K562 (cell line): Measurements from ENCODE around the gene FOXJ3. TPM values are rescaled to one million over a fixed set of nuclear protein-coding genes. Genes with fewer than 3 reads are reported as not detected.

Experiments used
- ATAC-seq: fragments of 200-7000 bp; cut with Tn5 transposase; 3 replicates; pipeline ENCODE4 v1.9.1; 2020; ENCODE audit warnings: moderate library complexity
- BruUV-seq: library from RNA; stranded (reverse); fragments of 400-500 nt; replicated peaks from 2 replicates; lab custom pipeline; 2021; lab: Mats Ljungman, UMichigan
- CTCF ChIA-PET: fragments of 300-600 bp; formaldehyde crosslinking; extraction: SDS; loops from one replicate; lab custom pipeline; 2021; ENCODE audit warnings: low intra/inter-chr PET ratio; lab: Yijun Ruan, JAX
- POLR2A ChIA-PET: fragments of 300-600, 350-650 bp; sonication (Branson Sonifier 250); formaldehyde crosslinking; extraction: SDS; loops from one replicate; lab custom pipeline; 2021; ENCODE audit warnings: antibody characterized with exemption, inconsistent platforms; lab: Yijun Ruan, JAX
- DNase-seq, 4 experiments: peaks; one replicate each; pipeline versions ENCODE4 v3.0.0 to v3.0.0-alpha.2; 2011 to 2018; ENCODE audit warnings: low spot score in 3 of 4, mixed read lengths in 3 of 4; ENCODE audit errors: extremely low read depth in 1 of 4
- FAIRE-seq: peaks from 2 replicates; lab custom pipeline; 2011; peaks lifted over from hg19 to GRCh38; lab: Jason Lieb, UNC
- H2AFZ ChIP-seq: 2 replicates; pipeline ENCODE4 v1.6.0; 2011; ENCODE audit warnings: low read depth, low read length, control low read depth, inconsistent platforms
- H3K27ac ChIP-seq: fragments of 200-600 bp; 3 replicates; pipeline ENCODE4 v1.8.0; 2011; ENCODE audit warnings: low read depth, mild to moderate bottlenecking, control low read depth, inconsistent platforms, low read length, moderate library complexity, mixed read lengths; ENCODE audit errors: extremely low read depth
- H3K27me3 ChIP-seq, 2 experiments: fragments of 300-600 bp in 1 of 2; 2 replicates in 1 of 2; 3 replicates in 1 of 2; pipeline versions ENCODE4 v1.6.0 to v1.8.0; 2011; ENCODE audit warnings: inconsistent platforms in 2 of 2, low read length in 2 of 2, mild to moderate bottlenecking in 1 of 2, mixed read lengths in 1 of 2, moderate library complexity in 1 of 2; ENCODE audit not compliant: control insufficient read depth in 2 of 2, insufficient read depth in 2 of 2
- H3K36me3 ChIP-seq: fragments of 300-600 bp; 3 replicates; pipeline ENCODE4 v1.8.0; 2011; ENCODE audit warnings: mild to moderate bottlenecking, low read length, inconsistent platforms; ENCODE audit not compliant: control insufficient read depth, insufficient read depth
- H3K4me1 ChIP-seq, 2 experiments: fragments of 200-600 bp in 1 of 2; replicated peaks in 1 of 2; 2 replicates in 1 of 2; 3 replicates in 1 of 2; pipeline versions ENCODE4 v1.5.1 to v1.8.0; 2011; ENCODE audit warnings: inconsistent platforms in 2 of 2, low read length in 2 of 2, mild to moderate bottlenecking in 1 of 2, mixed read lengths in 1 of 2, moderate library complexity in 1 of 2; ENCODE audit not compliant: control insufficient read depth in 2 of 2, insufficient read depth in 2 of 2
- H3K4me2 ChIP-seq: 2 replicates; pipeline ENCODE4 v1.6.1; 2011; ENCODE audit warnings: low read length, control low read depth, inconsistent platforms, mixed read lengths; ENCODE audit not compliant: insufficient read depth
- H3K4me3 ChIP-seq: fragments of 200-600 bp; sonication (generic), shearing (Covaris generic); 2 replicates; pipeline ENCODE4 v1.5.1; 2016; ENCODE audit warnings: control low read depth, inconsistent platforms
- H3K79me2 ChIP-seq: fragments of 200-600 bp; 3 replicates; pipeline ENCODE4 v1.8.0; 2011; ENCODE audit warnings: low read length, inconsistent platforms; ENCODE audit not compliant: control insufficient read depth, insufficient read depth
- H3K9ac ChIP-seq, 2 experiments: 2 replicates each; pipeline versions ENCODE4 v1.6.0 to v1.6.1; 2011; ENCODE audit warnings: low read depth in 2 of 2, low read length in 2 of 2, control low read depth in 1 of 2, inconsistent platforms in 1 of 2, mild to moderate bottlenecking in 1 of 2, mixed read lengths in 1 of 2; ENCODE audit not compliant: insufficient read depth in 1 of 2
- H3K9me1 ChIP-seq: one replicate; pipeline ENCODE4 v1.6.0; 2011; ENCODE audit warnings: inconsistent platforms, mild to moderate bottlenecking, low read length, moderate library complexity; ENCODE audit not compliant: control insufficient read depth, insufficient read depth
- H3K9me3 ChIP-seq: replicated peaks from 2 replicates; pipeline ENCODE4 v1.5.1; 2011; ENCODE audit warnings: low read depth, low read length, inconsistent platforms; ENCODE audit not compliant: control insufficient read depth, insufficient read depth
- H4K20me1 ChIP-seq: replicated peaks from 2 replicates; pipeline ENCODE4 v1.6.1; 2011; ENCODE audit warnings: low read length, inconsistent platforms, mixed read lengths; ENCODE audit not compliant: control insufficient read depth, insufficient read depth
- EHMT2 ChIP-seq: fragments of 450-650 bp; IDR thresholded peaks from 2 replicates; pipeline ENCODE4 v1.6.1; 2018; ENCODE audit warnings: antibody characterized with exemption
- FOXP1 ChIP-seq: sonication (generic); formaldehyde crosslinking; IDR thresholded peaks from 2 replicates; pipeline ENCODE4 v1.8.0; 2022; ENCODE audit warnings: mild to moderate bottlenecking, missing genetic modification reagents
- HMGN3 ChIP-seq: IDR thresholded peaks from 2 replicates; pipeline ENCODE4 v1.6.1; 2011; ENCODE audit warnings: borderline replicate concordance, low read depth, mild to moderate bottlenecking, mixed read lengths, low read length; ENCODE audit not compliant: insufficient read length; ENCODE audit errors: extremely low read depth
- PHTF2 ChIP-seq: fragments of 250-450 bp; sonication (Bioruptor Pico); IDR thresholded peaks from 2 replicates; pipeline ENCODE4 v1.5.0; 2021; ENCODE audit warnings: mild to moderate bottlenecking
- THRAP3 ChIP-seq: fragments of 450-650 bp; IDR thresholded peaks from 2 replicates; pipeline ENCODE4 v1.6.1; 2016; ENCODE audit warnings: mild to moderate bottlenecking, inconsistent platforms, borderline replicate concordance
- ZKSCAN1 ChIP-seq: fragments of 150-350 bp; IDR thresholded peaks from 2 replicates; pipeline ENCODE4 v1.6.1; 2016; ENCODE audit warnings: low read depth, low read length
- ZNF23 ChIP-seq: fragments of 250-450 bp; sonication (Bioruptor Pico); IDR thresholded peaks from 2 replicates; pipeline ENCODE4 v1.4.0; 2020; ENCODE audit warnings: mild to moderate bottlenecking
- ZNF263 ChIP-seq: sonication (generic); formaldehyde crosslinking; IDR thresholded peaks from 2 replicates; pipeline ENCODE4 v1.8.0; 2022; ENCODE audit warnings: mild to moderate bottlenecking, missing genetic modification reagents, borderline replicate concordance
- WGBS: fragments of 100-300 bp; shearing (Covaris generic); methylation state at CpG from one replicate; pipeline ENCODE4 v1.1.6; 2016; ENCODE audit warnings: low coverage, mixed read lengths; ENCODE audit not compliant: insufficient coverage; ENCODE audit errors: missing lambda C conversion rate; 5-methylcytosine and 5-hydroxymethylcytosine counted together
- in situ Hi-C: fragments of 300-500 bp; cut with MboI; formaldehyde crosslinking; loops from 4 replicates; pipeline ENCODE4 v1.15.0; 2018; ENCODE audit warnings: inconsistent platforms, mixed read lengths
- intact Hi-C: fragments of 100-400 bp; cut with micrococcal nuclease; formaldehyde crosslinking; loops from 2 replicates; pipeline ENCODE4 v1.14.2; 2022
- polyA plus RNA-seq, 8 experiments: library from polyadenylated mRNA; depleted of rRNA in 4 of 8; stranded (reverse) in 5 of 8; unstranded in 3 of 8; fragments of >200 nt; fragmentation: Nextera tagmentation in 2 of 8; fragmentation: Illumina TruSeq in 1 of 8; extraction: Ambion mirVana in 2 of 8; extraction: Trizol in 1 of 8; gene quantifications; 2 replicates each; pipeline versions ENCODE4 v1.2.1 to v1.2.3, GENCODE V29; 2011 to 2014; ENCODE audit warnings: inconsistent platforms in 1 of 8, missing spikeins in 1 of 8
- total RNA-seq, 7 experiments: library from RNA; depleted of rRNA in 6 of 7; stranded (reverse); fragments of >200 nt in 6 of 7; fragmentation: Illumina TruSeq in 2 of 7; extraction: Trizol in 2 of 7; gene quantifications; 2 replicates each; pipeline versions ENCODE4 v1.2.1 to v1.2.3, GENCODE V29; 2011 to 2021; ENCODE audit warnings: low replicate concordance in 1 of 7
- TF ChIP-seq, protein P1 (sequence below): fragments of 450-650 bp; formaldehyde crosslinking; IDR thresholded peaks from 2 replicates; pipeline ENCODE4 v1.4.0; 2022; ENCODE audit warnings: missing genetic modification characterization
- TF ChIP-seq, protein P2 (sequence below): fragments of 450-650 bp; IDR thresholded peaks from 2 replicates; pipeline ENCODE4 v1.6.1; 2018; ENCODE audit not compliant: partially characterized antibody

The FOXJ3 gene
- total and polyA plus RNA-seq, 9 of the 15 experiments (the other 6 are each of a cell fraction or from before 2014, with no cell fraction given): 8.7 to 35.3 (median 23.4) TPM

DNA sequence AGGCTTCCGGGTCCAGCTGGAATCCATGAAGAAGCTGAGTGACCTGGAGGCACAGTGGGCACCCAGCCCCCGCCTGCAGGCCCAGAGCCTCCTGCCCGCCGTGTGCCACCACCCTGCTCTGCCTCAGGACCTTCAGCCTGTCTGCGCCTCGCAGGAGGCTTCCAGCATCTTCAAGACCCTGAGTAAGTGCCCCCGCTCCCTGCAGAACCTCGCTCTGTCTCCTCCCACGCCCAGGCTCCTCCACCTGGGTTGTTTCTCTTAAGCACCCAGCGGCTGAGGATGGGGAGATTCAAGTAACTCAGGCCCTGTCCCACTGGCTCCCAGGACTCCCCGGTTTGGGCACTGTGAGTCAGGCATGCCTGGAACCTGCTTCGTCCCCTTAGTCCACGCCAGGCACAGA lies 180.3 kb downstream of the FOXJ3 start:
- ChIA-PET POLR2A (interaction anchor here (0.7 kb wide), 1 partner anchor 45 kb away, joined by 5 read pairs; no protein-coding TSS in a partner anchor), CTCF (no interaction called here)
- H3K9me1 ChIP-seq: no peaks in the 10 kb centered on the region
- no peak overlapping the region for H2AFZ ChIP-seq
- no peak overlapping the region for H3K4me2 ChIP-seq
- no peaks in the 10 kb centered on the region for H3K79me2 ChIP-seq
- 0 out of 4 replicates have a peak overlapping the region, but pooled peaks of 1 of the 2 experiments have one; percentile 6 for H3K9ac ChIP-seq
- intact Hi-C loops (no loop called here), in situ Hi-C loops (no loop called here)
- DNase-seq (no peak), ATAC-seq (no peak; the same call in 1 of the 3 replicates), FAIRE-seq (no peak)
- H3K27me3 ChIP-seq: peaks cover 28 to 66% of the 10 kb centered on the region in 2 experiments; a peak in 4 of 5 replicates
- no peaks in the 10 kb centered on the region; the same call in none of the 2 replicates for H4K20me1 ChIP-seq
- BruUV-seq: no TSS peak
- H3K27ac ChIP-seq: no peak overlapping the region
- TF ChIP-seq EHMT2 (no peak), FOXP1 (CRISPR knock-in tag) (no peak), THRAP3 (no peak), HMGN3 (no peak), ZKSCAN1 (no peak), ZNF23 (CRISPR knock-in tag) (no peak)
- no peaks in the 10 kb centered on the region for H3K36me3 ChIP-seq
- under 1% methylated on average over 11 of the region's 13 CpGs for WGBS
- H3K4me3 ChIP-seq: no peak overlapping the region
- H3K9me3 ChIP-seq: no peaks in the 10 kb centered on the region
- peaks cover 0 to 5% of the 10 kb centered on the region in 2 experiments; a peak in 1 of 5 replicates for H3K4me1 ChIP-seq

DNA sequence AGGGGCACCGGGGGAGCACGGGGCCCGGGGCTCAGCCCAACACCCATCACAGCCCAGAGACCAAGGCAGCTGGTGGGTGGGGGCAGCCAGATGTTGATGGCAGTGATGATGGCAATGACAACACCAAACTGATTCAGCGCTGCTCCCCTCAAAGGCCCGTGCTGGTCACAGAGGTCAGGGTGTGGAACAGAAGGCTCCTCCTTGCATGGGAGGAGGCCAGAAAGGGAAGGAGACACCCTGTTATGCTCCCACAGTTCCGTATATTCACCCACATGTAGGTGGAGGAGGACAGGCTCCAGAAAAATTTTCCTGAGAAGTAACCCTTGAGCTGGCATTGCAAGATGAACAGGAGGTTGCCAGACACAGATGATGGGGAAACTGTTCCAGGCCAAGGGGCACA lies 181.4 kb downstream of the FOXJ3 start:
- CTCF ChIA-PET: no interaction called here
- Histone ChIP-seq H4K20me1 (no peaks in the 10 kb centered on the region; the same call in none of the 2 replicates), H3K27ac (no peak overlapping the region), H3K9me1 (no peaks in the 10 kb centered on the region), H2AFZ (no peak overlapping the region), H3K36me3 (no peaks in the 10 kb centered on the region), H3K4me2 (no peak overlapping the region), H3K27me3 (peaks cover 26 to 66% of the 10 kb centered on the region in 2 experiments; a peak in 4 of 5 replicates), H3K9ac (no peak overlapping the region), H3K4me3 (no peak overlapping the region), H3K79me2 (no peaks in the 10 kb centered on the region), H3K4me1 (peaks cover 0 to 5% of the 10 kb centered on the region in 2 experiments; a peak in 1 of 5 replicates), H3K9me3 (no peaks in the 10 kb centered on the region)
- FAIRE-seq (no peak), DNase-seq (no peak), ATAC-seq (no peak)
- WGBS: 1% methylated on average over 6 of the region's 6 CpGs
- BruUV-seq: no TSS peak
- POLR2A ChIA-PET: interaction anchor here (0.6 kb wide), 1 partner anchor 613 kb away, joined by 3 read pairs; no protein-coding TSS in a partner anchor
- intact Hi-C loops (no loop called here), in situ Hi-C loops (no loop called here)
- TF ChIP-seq, protein P1, sequence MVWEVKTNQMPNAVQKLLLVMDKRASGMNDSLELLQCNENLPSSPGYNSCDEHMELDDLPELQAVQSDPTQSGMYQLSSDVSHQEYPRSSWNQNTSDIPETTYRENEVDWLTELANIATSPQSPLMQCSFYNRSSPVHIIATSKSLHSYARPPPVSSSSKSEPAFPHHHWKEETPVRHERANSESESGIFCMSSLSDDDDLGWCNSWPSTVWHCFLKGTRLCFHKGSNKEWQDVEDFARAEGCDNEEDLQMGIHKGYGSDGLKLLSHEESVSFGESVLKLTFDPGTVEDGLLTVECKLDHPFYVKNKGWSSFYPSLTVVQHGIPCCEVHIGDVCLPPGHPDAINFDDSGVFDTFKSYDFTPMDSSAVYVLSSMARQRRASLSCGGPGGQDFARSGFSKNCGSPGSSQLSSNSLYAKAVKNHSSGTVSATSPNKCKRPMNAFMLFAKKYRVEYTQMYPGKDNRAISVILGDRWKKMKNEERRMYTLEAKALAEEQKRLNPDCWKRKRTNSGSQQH (CRISPR knock-in tag): no peak
- TF ChIP-seq, protein P2, sequence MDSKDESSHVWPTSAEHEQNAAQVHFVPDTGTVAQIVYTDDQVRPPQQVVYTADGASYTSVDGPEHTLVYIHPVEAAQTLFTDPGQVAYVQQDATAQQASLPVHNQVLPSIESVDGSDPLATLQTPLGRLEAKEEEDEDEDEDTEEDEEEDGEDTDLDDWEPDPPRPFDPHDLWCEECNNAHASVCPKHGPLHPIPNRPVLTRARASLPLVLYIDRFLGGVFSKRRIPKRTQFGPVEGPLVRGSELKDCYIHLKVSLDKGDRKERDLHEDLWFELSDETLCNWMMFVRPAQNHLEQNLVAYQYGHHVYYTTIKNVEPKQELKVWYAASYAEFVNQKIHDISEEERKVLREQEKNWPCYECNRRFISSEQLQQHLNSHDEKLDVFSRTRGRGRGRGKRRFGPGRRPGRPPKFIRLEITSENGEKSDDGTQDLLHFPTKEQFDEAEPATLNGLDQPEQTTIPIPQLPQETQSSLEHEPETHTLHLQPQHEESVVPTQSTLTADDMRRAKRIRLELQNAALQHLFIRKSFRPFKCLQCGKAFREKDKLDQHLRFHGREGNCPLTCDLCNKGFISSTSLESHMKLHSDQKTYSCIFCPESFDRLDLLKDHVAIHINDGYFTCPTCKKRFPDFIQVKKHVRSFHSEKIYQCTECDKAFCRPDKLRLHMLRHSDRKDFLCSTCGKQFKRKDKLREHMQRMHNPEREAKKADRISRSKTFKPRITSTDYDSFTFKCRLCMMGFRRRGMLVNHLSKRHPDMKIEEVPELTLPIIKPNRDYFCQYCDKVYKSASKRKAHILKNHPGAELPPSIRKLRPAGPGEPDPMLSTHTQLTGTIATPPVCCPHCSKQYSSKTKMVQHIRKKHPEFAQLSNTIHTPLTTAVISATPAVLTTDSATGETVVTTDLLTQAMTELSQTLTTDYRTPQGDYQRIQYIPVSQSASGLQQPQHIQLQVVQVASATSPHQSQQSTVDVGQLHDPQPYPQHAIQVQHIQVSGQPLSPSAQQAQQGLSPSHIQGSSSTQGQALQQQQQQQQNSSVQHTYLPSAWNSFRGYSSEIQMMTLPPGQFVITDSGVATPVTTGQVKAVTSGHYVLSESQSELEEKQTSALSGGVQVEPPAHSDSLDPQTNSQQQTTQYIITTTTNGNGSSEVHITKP: no peak
- TF ChIP-seq ZNF263 (CRISPR knock-in tag) (no peak), PHTF2 (CRISPR knock-in tag) (no peak), ZKSCAN1 (no peak)
